ENCODE results near the gene SUN1.

SUN1 gene

DNA sequence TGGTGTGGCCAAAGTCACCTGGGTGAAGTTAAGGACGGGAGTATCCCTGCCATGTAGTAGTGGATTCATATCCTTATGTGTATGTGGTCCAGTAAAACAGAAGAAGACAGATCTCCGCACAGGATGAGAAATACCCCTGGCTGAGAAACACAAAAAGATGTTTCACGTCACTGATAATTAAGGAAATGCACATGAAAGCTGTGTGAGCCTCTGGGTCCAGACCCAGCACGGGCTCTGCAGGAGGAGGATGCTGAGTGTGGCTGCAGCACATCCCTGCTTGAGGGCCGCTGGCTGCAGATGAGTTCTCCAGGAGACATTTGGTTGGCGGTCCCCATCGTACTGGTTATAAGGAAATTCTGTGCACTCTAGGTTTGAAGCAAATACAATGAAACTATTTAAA lies 8.2 kb upstream of the SUN1 start:
- no peak overlapping the region for H3K4me3 ChIP-seq (ENCODE audit: low read length in 2 of 2)
- peak overlapping the region in 1 of 2 donors; percentile 25 for H3K27ac ChIP-seq (ENCODE audit: low read depth in 2 of 2, low read length in 2 of 2)
- H3K36me3 ChIP-seq (ENCODE audit: control insufficient read depth in 2 of 2, insufficient read depth in 2 of 2, low read length in 2 of 2): peaks cover 5 to 7% of the 10 kb centered on the region in 2 donors
- H3K9me3 ChIP-seq (ENCODE audit: control insufficient read depth in 2 of 2, low read length in 2 of 2): no peaks in the 10 kb centered on the region
- H3K4me1 ChIP-seq (ENCODE audit: control insufficient read depth in 2 of 2, insufficient read depth in 2 of 2, low read length in 2 of 2): peaks cover 8 to 9% of the 10 kb centered on the region in 2 donors
- no peak overlapping the region for H3K9ac ChIP-seq (ENCODE audit: low read depth in 1 of 2, low read length in 2 of 2)
- H3K27me3 ChIP-seq (ENCODE audit: control insufficient read depth in 2 of 2, insufficient read depth in 2 of 2, low read length in 2 of 2): no peaks in the 10 kb centered on the region

DNA sequence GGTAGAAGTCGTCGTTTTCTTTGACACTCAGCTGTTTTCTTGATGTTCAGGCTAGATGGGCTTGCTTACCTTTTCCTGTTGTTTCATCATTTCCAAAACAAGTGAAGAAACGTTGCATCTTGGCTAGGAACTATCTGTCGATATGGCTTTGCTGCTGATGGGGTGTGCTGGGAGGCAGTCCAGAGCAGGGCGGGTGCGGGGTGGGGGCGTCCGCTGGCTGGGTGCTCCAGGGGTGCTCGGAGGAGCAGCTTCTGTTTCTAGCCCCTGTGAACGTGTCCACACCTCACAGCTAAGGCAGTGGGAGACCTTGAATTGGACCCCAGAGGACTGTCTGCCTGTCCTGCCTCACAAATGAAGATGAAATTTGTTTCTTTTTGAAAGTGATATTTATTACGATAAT lies 7.6 kb upstream of the SUN1 start:
- no peaks in the 10 kb centered on the region for H3K27me3 ChIP-seq (ENCODE audit: control insufficient read depth in 2 of 2, insufficient read depth in 2 of 2, low read length in 2 of 2)
- peaks cover 5 to 7% of the 10 kb centered on the region in 2 donors for H3K36me3 ChIP-seq (ENCODE audit: control insufficient read depth in 2 of 2, insufficient read depth in 2 of 2, low read length in 2 of 2)
- H3K4me3 ChIP-seq (ENCODE audit: low read length in 2 of 2): no peak overlapping the region
- no peak overlapping the region for H3K9ac ChIP-seq (ENCODE audit: low read depth in 1 of 2, low read length in 2 of 2)
- H3K27ac ChIP-seq (ENCODE audit: low read depth in 2 of 2, low read length in 2 of 2): no peak overlapping the region
- no peaks in the 10 kb centered on the region for H3K9me3 ChIP-seq (ENCODE audit: control insufficient read depth in 2 of 2, low read length in 2 of 2)
- H3K4me1 ChIP-seq (ENCODE audit: control insufficient read depth in 2 of 2, insufficient read depth in 2 of 2, low read length in 2 of 2): peaks cover 8 to 9% of the 10 kb centered on the region in 2 donors

DNA sequence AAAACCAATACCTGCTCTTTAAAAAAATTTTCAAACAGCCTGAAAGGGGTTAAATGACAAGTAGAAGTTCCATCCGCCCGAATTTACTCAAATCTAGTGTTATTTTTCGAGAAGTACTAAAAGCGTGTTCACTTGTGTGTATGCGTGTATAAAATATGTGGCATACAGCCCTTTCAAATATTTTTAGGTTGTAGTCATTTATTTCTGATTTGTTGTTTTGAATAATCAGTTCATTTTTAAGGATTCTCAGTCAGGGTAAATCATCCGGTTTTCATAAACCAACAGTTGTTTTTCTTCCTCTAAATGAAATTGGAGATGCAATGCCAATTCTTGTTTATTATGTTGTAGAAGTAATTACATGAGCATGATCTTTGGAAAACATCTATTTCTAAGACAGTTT lies 6.9 kb upstream of the SUN1 start:
- H3K27ac ChIP-seq (ENCODE audit: low read depth in 2 of 2, low read length in 2 of 2): no peak overlapping the region
- no peaks in the 10 kb centered on the region for H3K27me3 ChIP-seq (ENCODE audit: control insufficient read depth in 2 of 2, insufficient read depth in 2 of 2, low read length in 2 of 2)
- peaks cover 8 to 9% of the 10 kb centered on the region in 2 donors for H3K4me1 ChIP-seq (ENCODE audit: control insufficient read depth in 2 of 2, insufficient read depth in 2 of 2, low read length in 2 of 2)
- no peak overlapping the region for H3K4me3 ChIP-seq (ENCODE audit: low read length in 2 of 2)
- peaks cover 5 to 7% of the 10 kb centered on the region in 2 donors for H3K36me3 ChIP-seq (ENCODE audit: control insufficient read depth in 2 of 2, insufficient read depth in 2 of 2, low read length in 2 of 2)
- H3K9me3 ChIP-seq (ENCODE audit: control insufficient read depth in 2 of 2, low read length in 2 of 2): no peaks in the 10 kb centered on the region
- no peak overlapping the region for H3K9ac ChIP-seq (ENCODE audit: low read depth in 1 of 2, low read length in 2 of 2)

DNA sequence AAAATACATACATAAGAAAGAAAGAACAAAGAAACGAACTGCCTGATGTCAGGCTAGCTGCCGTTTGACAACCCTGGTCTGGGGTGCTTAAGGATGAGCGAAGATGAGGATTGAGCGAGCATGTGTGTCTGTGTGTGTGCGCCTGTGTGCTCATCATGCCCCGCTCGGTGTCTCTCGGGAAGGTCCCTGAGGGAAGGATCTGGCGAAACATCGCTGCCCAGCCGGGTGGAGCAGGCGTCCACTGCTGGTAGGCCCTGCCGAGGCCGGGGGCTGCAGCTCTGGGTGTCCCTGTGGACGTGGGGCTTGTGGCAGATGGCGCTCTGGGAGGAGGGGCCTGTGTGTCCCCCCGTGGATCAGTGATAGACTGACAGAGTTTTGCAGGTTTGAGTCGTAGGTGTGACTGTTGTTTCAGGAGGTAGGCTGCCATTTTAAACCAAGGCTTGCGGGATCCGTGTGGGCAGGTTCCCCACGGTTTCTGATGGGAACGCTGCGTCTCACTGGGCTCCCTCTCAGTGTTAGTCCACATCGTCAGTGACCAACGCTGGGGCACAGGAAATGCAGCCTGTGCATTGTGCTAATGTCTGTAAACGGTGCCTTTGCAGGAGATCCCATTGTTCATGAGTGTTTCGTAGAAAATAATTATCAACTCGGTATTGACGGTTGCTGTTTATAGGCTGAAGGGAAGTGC lies 5.9 kb upstream of the SUN1 start:
- peak overlapping the region in 1 of 2 donors; percentile 46 for H3K27ac ChIP-seq (ENCODE audit: low read depth in 2 of 2, low read length in 2 of 2)
- H3K27me3 ChIP-seq (ENCODE audit: control insufficient read depth in 2 of 2, insufficient read depth in 2 of 2, low read length in 2 of 2): no peaks in the 10 kb centered on the region
- H3K36me3 ChIP-seq (ENCODE audit: control insufficient read depth in 2 of 2, insufficient read depth in 2 of 2, low read length in 2 of 2): peaks cover 5 to 7% of the 10 kb centered on the region in 2 donors
- no peaks in the 10 kb centered on the region for H3K9me3 ChIP-seq (ENCODE audit: control insufficient read depth in 2 of 2, low read length in 2 of 2)
- H3K4me1 ChIP-seq (ENCODE audit: control insufficient read depth in 2 of 2, insufficient read depth in 2 of 2, low read length in 2 of 2): peaks cover 13 to 17% of the 10 kb centered on the region in 2 donors
- H3K9ac ChIP-seq (ENCODE audit: low read depth in 1 of 2, low read length in 2 of 2): no peak overlapping the region
- H3K4me3 ChIP-seq (ENCODE audit: low read length in 2 of 2): no peak overlapping the region

DNA sequence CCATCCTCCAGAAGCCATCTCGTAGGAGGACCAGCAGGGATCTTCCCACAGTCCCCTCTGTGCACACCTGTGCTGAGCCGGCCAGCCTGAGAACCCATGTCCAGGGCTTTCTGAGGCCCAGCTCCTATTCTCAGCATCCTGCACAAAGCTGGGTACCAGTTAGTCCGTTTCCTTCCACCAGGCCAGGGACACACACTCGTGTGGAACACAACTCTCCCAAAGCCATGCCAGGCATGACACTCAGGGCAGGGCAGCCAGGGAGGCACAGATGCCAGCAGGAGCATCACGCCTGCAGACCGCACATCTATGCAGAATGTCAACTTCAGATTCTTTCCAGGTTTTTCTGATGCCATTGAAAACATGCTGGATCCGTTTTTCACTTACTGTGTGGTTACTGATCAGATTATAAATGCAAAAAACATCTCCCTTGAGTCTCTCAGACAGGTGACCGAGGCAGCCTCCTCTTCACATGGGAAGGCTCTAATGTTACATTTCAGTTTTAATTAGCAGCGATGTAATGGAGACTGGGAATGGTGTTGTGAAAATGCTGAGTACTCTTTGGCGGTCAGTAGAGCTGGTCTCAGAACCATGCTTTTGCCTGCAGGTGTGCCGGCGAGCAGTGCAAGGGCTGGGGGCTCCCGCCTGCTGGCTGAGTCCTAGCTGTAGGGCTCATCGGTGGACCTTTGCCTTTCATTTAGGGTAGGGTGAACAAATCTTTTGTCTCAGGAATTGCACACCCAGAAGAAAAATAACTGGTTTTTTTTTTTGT lies 3.3 kb upstream of the SUN1 start:
- no peak overlapping the region for H3K9ac ChIP-seq (ENCODE audit: low read depth in 1 of 2, low read length in 2 of 2)
- no peaks in the 10 kb centered on the region for H3K9me3 ChIP-seq (ENCODE audit: control insufficient read depth in 2 of 2, low read length in 2 of 2)
- H3K4me1 ChIP-seq (ENCODE audit: control insufficient read depth in 2 of 2, insufficient read depth in 2 of 2, low read length in 2 of 2): peaks cover 17 to 24% of the 10 kb centered on the region in 2 donors
- H3K27me3 ChIP-seq (ENCODE audit: control insufficient read depth in 2 of 2, insufficient read depth in 2 of 2, low read length in 2 of 2): no peaks in the 10 kb centered on the region
- peaks cover 0 to 2% of the 10 kb centered on the region in 2 donors for H3K36me3 ChIP-seq (ENCODE audit: control insufficient read depth in 2 of 2, insufficient read depth in 2 of 2, low read length in 2 of 2)
- no peak overlapping the region for H3K4me3 ChIP-seq (ENCODE audit: low read length in 2 of 2)
- H3K27ac ChIP-seq (ENCODE audit: low read depth in 2 of 2, low read length in 2 of 2): no peak overlapping the region

- H3K4me1 ChIP-seq (ENCODE audit: control insufficient read depth in 2 of 2, insufficient read depth in 2 of 2, low read length in 2 of 2): peaks cover 17 to 22% of the 10 kb centered on the region in 2 donors
- H3K9ac ChIP-seq (ENCODE audit: low read depth in 1 of 2, low read length in 2 of 2): no peak overlapping the region
- H3K36me3 ChIP-seq (ENCODE audit: control insufficient read depth in 2 of 2, insufficient read depth in 2 of 2, low read length in 2 of 2): peaks cover 0 to 5% of the 10 kb centered on the region in 2 donors
- H3K9me3 ChIP-seq (ENCODE audit: control insufficient read depth in 2 of 2, low read length in 2 of 2): no peaks in the 10 kb centered on the region
- no peak overlapping the region for H3K4me3 ChIP-seq (ENCODE audit: low read length in 2 of 2)
- peak overlapping the region in 1 of 2 donors; percentile 23 for H3K27ac ChIP-seq (ENCODE audit: low read depth in 2 of 2, low read length in 2 of 2)
- no peaks in the 10 kb centered on the region for H3K27me3 ChIP-seq (ENCODE audit: control insufficient read depth in 2 of 2, insufficient read depth in 2 of 2, low read length in 2 of 2)
Measured at GRCh38 chr7:830069-830468, 2.2 kb upstream of the SUN1 start.

DNA sequence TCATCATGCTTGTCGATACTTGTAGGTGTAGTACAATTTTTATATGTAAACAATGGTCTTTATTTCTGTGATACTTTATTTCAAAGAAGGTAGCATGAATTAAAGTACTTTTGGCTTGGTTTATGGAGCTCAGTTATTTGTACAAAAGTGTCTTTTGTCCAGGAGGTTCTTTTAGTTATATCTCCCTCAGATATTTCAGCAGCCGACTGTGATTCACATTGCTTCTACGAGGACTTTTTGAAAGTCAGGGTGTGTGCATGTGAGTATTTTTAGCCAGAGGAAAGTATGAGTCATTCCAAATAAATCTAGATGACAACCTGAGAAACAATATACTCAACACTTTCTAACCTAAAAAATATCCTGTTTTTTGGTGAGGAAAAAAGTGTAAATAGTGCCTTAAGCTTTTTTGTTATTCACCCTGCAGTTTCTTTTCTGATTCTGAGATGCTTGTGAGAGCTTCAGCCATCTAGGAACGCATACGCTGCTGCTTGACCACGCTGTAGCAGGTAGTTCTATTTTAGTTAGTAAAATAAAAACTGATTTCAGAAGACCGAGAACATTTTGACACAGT lies 595 bp upstream of the SUN1 start:
- Histone ChIP-seq H3K36me3 (ENCODE audit: control insufficient read depth in 2 of 2, insufficient read depth in 2 of 2, low read length in 2 of 2) (peaks cover 0 to 10% of the 10 kb centered on the region in 2 donors), H3K4me1 (ENCODE audit: control insufficient read depth in 2 of 2, insufficient read depth in 2 of 2, low read length in 2 of 2) (peaks cover 27 to 34% of the 10 kb centered on the region in 2 donors), H3K4me3 (ENCODE audit: low read length in 2 of 2) (peak overlapping the region; percentile 11 to 52), H3K9ac (ENCODE audit: low read depth in 1 of 2, low read length in 2 of 2) (peak overlapping the region; percentile 9 to 49), H3K9me3 (ENCODE audit: control insufficient read depth in 2 of 2, low read length in 2 of 2) (no peaks in the 10 kb centered on the region), H3K27me3 (ENCODE audit: control insufficient read depth in 2 of 2, insufficient read depth in 2 of 2, low read length in 2 of 2) (no peaks in the 10 kb centered on the region), H3K27ac (ENCODE audit: low read depth in 2 of 2, low read length in 2 of 2) (peak overlapping the region; percentile 69 to 75)

GRCh38 chr7:832968-833424 lies 720 bp downstream of the SUN1 start:
- Histone ChIP-seq H3K36me3 (ENCODE audit: control insufficient read depth in 2 of 2, insufficient read depth in 2 of 2, low read length in 2 of 2) (peaks cover 5 to 15% of the 10 kb centered on the region in 2 donors), H3K27me3 (ENCODE audit: control insufficient read depth in 2 of 2, insufficient read depth in 2 of 2, low read length in 2 of 2) (no peaks in the 10 kb centered on the region), H3K4me3 (ENCODE audit: low read length in 2 of 2) (no peak overlapping the region), H3K4me1 (ENCODE audit: control insufficient read depth in 2 of 2, insufficient read depth in 2 of 2, low read length in 2 of 2) (peaks cover 27 to 35% of the 10 kb centered on the region in 2 donors), H3K9ac (ENCODE audit: low read depth in 1 of 2, low read length in 2 of 2) (no peak overlapping the region), H3K27ac (ENCODE audit: low read depth in 2 of 2, low read length in 2 of 2) (peak overlapping the region in 1 of 2 donors; percentile 69), H3K9me3 (ENCODE audit: control insufficient read depth in 2 of 2, low read length in 2 of 2) (no peaks in the 10 kb centered on the region)

GRCh38 chr7:833601-834258 lies 1.5 kb downstream of the SUN1 start:
- no peaks in the 10 kb centered on the region for H3K27me3 ChIP-seq (ENCODE audit: control insufficient read depth in 2 of 2, insufficient read depth in 2 of 2, low read length in 2 of 2)
- no peak overlapping the region for H3K9ac ChIP-seq (ENCODE audit: low read depth in 1 of 2, low read length in 2 of 2)
- H3K9me3 ChIP-seq (ENCODE audit: control insufficient read depth in 2 of 2, low read length in 2 of 2): no peaks in the 10 kb centered on the region
- H3K4me3 ChIP-seq (ENCODE audit: low read length in 2 of 2): no peak overlapping the region
- no peak overlapping the region for H3K27ac ChIP-seq (ENCODE audit: low read depth in 2 of 2, low read length in 2 of 2)
- peaks cover 6 to 15% of the 10 kb centered on the region in 2 donors for H3K36me3 ChIP-seq (ENCODE audit: control insufficient read depth in 2 of 2, insufficient read depth in 2 of 2, low read length in 2 of 2)
- H3K4me1 ChIP-seq (ENCODE audit: control insufficient read depth in 2 of 2, insufficient read depth in 2 of 2, low read length in 2 of 2): peaks cover 27 to 35% of the 10 kb centered on the region in 2 donors

Data from mucosa of rectum (tissue), 2 donors.